BJ (cell line): ENCODE measurements around the gene TMC1. TPM values are rescaled to one million over a fixed set of nuclear protein-coding genes. Genes with fewer than 3 reads are reported as not detected.

Experiments
- CTCF ChIA-PET: fragments of 350-600 bp; formaldehyde crosslinking; extraction: SDS; loops from one replicate; lab custom pipeline; 2021; ENCODE audit warnings: antibody characterized with exemption, inconsistent platforms; lab: Yijun Ruan, JAX
- POLR2A ChIA-PET: fragments of 300-600 bp; sonication (Branson Sonifier 250); formaldehyde crosslinking; extraction: SDS; loops from one replicate; lab custom pipeline; 2021; ENCODE audit warnings: antibody characterized with exemption; lab: Charles Lee
- DNase-seq: peaks from one replicate; pipeline ENCODE4 v3.0.0-alpha.2; 2011; ENCODE audit warnings: low read depth
- H3K27me3 ChIP-seq: 2 replicates; pipeline ENCODE4 v1.6.0; 2011; ENCODE audit warnings: low read length; ENCODE audit not compliant: control insufficient read depth, insufficient read depth
- H3K36me3 ChIP-seq: 2 replicates; pipeline ENCODE4 v1.5.1; 2011; ENCODE audit warnings: low read length; ENCODE audit not compliant: control insufficient read depth, insufficient read depth
- H3K4me3 ChIP-seq: 2 replicates; pipeline ENCODE4 v1.5.1; 2011; ENCODE audit warnings: low read depth, mild to moderate bottlenecking, control low read depth, low read length
- CTCF ChIP-seq: IDR thresholded peaks from 2 replicates; pipeline ENCODE4 v1.5.1; 2011; ENCODE audit warnings: low read depth, mild to moderate bottlenecking, control low read depth, inconsistent platforms, low read length, moderate library complexity; ENCODE audit not compliant: insufficient read depth
- polyA plus RNA-seq: library from polyadenylated mRNA; depleted of rRNA; stranded (reverse); fragments of >200 nt; gene quantifications from 2 replicates; pipeline ENCODE4 v1.2.3, GENCODE V29; 2011

TMC1 gene
- polyA plus RNA-seq, 1 experiment = 1.2 TPM

GRCh38 chr9:72753266-72753893 is 232.0 kb downstream of the TMC1 start:
- POLR2A ChIA-PET = interaction anchor here (0.5 kb wide), 1 partner anchor 390 kb away, joined by 5 read pairs; no protein-coding TSS in a partner anchor
- CTCF ChIA-PET = interaction anchor here (0.6 to 4.0 kb wide), 11 partner anchors 9 to 482 kb away, joined by 3 to 39 read pairs (median 3); no protein-coding TSS in a partner anchor
- no peak for DNase-seq
- H3K27me3 ChIP-seq = no peaks in the 10 kb centered on the region
- H3K4me3 ChIP-seq = no peak overlapping the region
- peak; percentile 46 for TF ChIP-seq CTCF
- no peaks in the 10 kb centered on the region for H3K36me3 ChIP-seq

- POLR2A ChIA-PET = no interaction called here
These were observed 234.4 kb downstream of the TMC1 start for GRCh38 chr9:72755836-72756235.

DNA sequence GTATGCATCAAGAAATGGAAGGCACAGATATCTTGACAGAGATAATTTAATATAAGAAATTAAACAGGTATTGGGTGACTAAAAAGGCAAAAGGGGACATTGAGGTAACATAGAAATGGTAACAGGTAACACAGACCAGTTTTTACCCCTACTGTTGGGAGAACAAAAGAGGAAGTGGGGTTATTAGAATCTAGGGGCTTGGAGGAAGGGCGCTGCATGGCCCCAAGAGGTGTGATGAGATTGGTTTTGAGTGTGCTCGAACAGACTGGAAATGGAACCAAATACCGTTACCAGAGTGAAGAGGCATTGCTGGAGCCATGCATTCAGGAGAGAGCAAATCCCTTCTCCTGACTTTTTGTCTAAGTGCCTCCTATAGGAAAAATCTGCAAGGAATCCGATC is 237.5 kb downstream of the TMC1 start:
- ChIA-PET POLR2A (no interaction called here), CTCF (interaction anchor here (1.0 to 1.7 kb wide), 2 partner anchors 16 to 468 kb away, joined by 3 read pairs; no protein-coding TSS in a partner anchor)
- Histone ChIP-seq H3K27me3 (no peaks in the 10 kb centered on the region; the same call in 1 of the 2 replicates), H3K4me3 (no peak overlapping the region), H3K36me3 (no peaks in the 10 kb centered on the region)
- no peak for TF ChIP-seq CTCF
- no peak for DNase-seq

More at GRCh38 chr9:72755836-72756235, 234.4 kb downstream of the TMC1 start:
- Histone ChIP-seq H3K36me3 (no peaks in the 10 kb centered on the region), H3K27me3 (no peaks in the 10 kb centered on the region; the same call in 1 of the 2 replicates), H3K4me3 (no peak overlapping the region)
- CTCF ChIA-PET = no interaction called here
- no peak for DNase-seq
- TF ChIP-seq CTCF = no peak

DNA sequence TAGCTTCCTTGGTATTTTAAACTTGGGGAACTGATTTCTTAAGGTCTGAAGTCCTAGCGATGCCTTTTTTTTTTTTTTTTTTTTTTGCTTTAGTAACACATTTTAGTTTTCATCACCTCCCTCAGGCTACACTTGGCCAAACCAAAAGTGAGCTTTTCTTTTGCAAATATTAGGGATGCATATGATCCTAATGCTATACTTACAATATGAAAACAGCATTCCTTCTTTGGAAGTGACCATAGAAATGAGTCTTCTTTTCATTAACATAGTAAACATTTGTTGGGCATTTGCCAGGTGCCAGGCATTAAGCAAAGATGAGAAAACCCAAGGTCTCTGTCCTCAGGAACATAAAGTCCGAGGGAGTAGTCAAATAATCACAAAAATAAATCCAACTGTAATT is 241.6 kb downstream of the TMC1 start:
- Histone ChIP-seq H3K27me3 (no peaks in the 10 kb centered on the region; the same call in 1 of the 2 replicates), H3K4me3 (no peak overlapping the region), H3K36me3 (no peaks in the 10 kb centered on the region)
- no peak for TF ChIP-seq CTCF
- CTCF ChIA-PET = interaction anchor here (0.9 kb wide), 1 partner anchor 10 kb away, joined by 4 read pairs; no protein-coding TSS in a partner anchor
- POLR2A ChIA-PET = no interaction called here
- no peak for DNase-seq

DNA sequence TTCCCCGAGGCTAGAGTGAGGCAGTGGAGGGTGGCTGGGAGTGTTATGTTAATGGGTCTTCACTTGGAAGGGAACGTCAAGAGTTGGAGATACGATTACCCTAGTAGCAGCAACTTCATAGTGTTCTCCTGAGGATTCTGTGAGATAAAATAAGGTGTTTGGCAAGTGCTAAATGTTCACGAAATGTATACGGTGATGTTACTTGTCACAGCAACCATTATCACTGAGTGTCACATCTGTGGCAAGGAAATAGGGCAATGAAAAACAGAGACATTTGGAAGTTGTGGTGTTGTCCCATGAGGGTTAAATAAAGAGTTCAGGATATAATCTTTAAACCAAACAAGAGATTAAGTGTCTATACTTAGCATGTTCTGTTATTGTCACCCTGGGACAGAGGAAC is 248.1 kb downstream of the TMC1 start:
- Histone ChIP-seq H3K36me3 (no peaks in the 10 kb centered on the region), H3K27me3 (no peaks in the 10 kb centered on the region), H3K4me3 (no peak overlapping the region)
- no peak for DNase-seq
- CTCF ChIA-PET = no interaction called here
- POLR2A ChIA-PET = no interaction called here
- TF ChIP-seq CTCF = no peak
